HG03378 (cell line): ENCODE data around the gene BTBD8.

Experiments used
- ATAC-seq: cut with Tn5 transposase; IDR thresholded peaks from one replicate; pipeline ENCODE4 v1.9.1; 2021; ENCODE audit warnings: mild to moderate bottlenecking, moderate library complexity; ENCODE audit not compliant: unreplicated experiment

BTBD8 gene

DNA sequence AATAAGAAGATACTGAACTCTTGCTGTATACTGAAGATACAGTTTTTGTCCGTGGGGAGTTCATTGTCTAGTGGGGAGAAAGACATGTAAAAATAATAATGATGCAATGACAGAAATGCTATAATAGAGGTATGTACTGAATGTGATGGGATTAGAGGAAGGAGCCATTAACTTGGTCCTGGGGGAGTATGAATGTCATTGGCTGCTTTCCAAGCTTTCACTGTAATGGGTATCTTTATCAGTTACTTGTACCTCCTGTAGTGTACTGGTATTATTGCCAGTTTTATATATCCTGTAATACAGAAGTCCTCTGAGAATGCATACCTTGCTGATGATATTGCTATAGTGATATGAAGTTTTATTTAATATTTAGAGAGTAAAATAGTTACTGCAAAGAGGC lies 7.4 kb downstream of the BTBD8 start:
- no peak for ATAC-seq

DNA sequence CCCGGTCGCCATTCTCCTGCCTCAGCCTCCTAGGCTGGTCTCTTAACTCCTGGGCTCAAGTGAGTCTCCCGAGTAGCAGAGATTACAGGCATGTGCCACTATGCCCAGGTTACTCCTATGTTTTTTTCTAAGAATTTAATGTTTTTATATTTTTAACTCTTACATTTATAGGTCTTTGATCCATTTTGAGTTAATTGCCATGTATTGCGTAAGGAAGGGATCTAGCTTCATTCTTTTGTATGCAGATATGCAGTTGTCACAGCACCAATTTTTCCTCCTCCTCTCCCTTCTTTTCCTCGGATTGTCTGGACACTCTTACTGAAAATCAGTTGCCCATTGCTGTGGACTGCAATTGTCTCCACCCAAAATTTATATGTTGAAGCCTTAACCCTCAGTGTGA lies 11.5 kb downstream of the BTBD8 start:
- ATAC-seq: no peak

DNA sequence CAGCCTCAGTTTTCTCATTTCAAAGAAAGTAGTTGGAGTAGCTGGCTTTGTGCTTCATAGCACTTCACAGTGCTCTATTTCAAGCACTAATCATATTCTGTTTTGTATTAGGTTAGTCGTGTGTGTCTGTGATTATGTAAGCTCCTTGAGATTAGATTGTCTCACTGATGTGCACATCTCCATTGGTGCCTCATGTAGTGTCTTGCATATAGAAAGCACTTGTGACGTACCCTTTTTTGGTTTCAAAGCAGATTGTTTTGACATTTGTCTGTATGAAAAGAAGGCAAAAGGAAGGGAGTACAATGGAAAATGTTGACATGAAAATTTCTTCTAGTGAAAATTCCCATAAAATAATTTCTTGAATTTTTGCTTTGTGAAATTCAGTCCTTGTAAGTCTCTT lies 13.9 kb downstream of the BTBD8 start:
- ATAC-seq: no peak

DNA sequence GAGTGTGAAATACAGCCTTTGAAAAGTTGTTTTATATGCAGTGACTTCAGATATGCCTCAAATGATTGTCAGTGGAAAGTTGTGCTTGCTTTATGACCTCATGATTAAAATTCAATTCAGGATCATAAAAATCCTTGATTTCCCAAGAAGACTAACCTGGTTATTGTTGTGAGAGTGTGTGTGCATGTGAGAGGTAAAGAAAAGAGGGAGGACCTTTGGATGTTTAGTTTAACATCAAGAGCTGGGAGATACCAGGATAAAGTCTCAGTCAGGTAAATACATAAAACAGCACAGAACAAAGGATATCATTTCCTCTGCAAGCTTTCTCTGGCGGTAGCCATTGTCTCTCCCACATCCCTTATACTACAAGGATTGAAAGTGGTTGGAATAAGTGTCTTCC lies 14.4 kb downstream of the BTBD8 start:
- no peak for ATAC-seq

DNA sequence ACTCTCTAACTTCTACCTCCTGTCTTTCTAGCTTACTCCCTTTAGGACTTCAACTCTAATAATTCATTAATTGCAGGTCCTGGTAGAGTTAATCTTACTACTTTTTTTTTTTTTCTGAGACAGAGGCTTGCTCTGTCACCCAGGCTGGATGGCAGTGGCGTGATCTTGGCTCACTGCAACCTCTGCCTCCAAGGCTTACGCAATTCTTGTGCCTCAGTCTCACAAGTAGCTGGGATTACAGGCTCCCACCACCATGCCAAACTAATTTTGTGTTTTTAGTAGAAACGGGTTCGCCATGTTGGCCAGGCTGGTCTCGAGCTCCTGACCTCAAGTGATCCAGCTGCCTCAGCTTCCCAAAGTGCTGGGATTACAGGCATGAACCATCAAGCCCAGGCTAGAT lies 15.7 kb downstream of the BTBD8 start:
- ATAC-seq: no peak

DNA sequence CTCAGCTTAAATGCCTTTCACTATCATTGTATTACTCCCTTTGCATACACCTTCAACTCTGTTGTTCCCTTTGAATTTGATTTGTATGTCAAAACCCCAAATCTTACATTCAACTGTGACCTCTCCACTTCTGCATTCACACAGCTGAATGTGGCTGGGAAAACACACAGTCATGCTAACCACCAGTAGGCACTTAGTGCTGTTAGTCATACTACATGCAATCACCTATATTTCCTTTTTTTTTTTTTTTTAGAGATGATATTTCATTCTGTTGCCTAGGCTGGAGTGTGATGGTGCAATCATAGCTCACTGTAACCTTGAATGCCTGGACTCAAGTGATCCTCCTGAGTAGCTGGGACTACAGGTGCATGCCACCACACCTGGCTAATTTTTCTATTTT lies 16.2 kb downstream of the BTBD8 start:
- ATAC-seq: no peak

DNA sequence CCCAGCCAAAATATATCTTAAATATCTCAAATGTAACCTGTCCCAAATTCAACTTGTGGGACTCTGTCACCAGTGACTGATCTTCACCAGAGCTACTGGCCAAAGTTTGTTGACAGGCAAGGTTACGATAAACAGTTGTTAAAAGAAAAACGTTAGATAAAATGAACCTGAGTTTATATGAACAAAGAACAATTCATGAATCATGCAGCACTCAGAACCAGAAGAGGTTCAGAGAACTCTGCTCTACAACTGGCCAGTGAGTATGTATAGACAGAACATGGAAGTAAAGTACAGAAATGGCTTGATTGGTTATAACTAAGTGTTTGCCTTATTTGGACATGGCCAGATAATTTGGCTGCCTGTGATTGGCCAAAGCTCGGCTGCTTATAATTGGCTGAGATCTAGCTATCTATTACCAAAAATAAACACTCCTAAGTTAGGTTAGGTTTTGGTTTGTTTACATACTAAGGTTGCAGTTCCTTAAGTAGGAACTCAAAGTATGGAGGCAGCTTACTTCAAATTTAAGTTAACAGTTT lies 25.5 kb downstream of the BTBD8 start:
- no peak for ATAC-seq

DNA sequence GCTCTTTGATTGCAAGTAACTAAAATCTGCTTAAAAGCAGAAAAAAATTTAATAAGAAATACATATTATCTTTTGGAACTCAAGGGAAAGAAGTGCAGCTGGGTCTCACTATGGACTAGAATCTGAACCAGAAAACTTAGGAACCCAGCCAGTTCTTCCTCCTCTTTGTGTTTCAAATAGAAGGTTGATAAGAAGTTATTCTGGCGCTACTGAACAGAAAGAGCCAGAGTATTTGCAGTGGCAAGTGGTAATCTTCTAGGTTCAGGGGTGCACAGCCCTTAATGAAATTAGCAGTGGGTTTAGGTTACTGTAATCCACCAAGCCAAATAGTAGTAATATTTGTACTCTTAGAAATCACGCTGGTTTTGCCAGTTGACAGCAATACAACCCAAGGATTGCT lies 28.5 kb downstream of the BTBD8 start:
- ATAC-seq: no peak

DNA sequence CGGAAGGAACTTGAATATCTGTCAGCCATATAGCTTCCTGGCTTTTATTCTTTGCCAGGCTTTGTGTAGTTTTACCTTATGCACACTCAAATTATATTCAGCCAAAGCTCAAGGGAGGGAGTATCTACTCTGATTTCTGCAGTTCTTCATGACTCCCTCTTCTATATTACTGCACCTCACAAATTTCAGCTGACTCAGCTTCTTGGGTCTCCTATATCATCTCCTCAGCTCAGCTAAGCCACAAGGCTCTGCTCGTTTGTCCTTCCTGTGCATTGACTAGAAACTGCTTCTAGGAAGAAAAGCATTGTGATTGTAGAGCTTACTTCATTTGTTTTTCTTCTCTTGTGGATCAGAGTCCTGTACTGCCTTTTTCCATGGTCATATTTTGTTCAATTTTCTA lies 37.4 kb downstream of the BTBD8 start:
- ATAC-seq: no peak

DNA sequence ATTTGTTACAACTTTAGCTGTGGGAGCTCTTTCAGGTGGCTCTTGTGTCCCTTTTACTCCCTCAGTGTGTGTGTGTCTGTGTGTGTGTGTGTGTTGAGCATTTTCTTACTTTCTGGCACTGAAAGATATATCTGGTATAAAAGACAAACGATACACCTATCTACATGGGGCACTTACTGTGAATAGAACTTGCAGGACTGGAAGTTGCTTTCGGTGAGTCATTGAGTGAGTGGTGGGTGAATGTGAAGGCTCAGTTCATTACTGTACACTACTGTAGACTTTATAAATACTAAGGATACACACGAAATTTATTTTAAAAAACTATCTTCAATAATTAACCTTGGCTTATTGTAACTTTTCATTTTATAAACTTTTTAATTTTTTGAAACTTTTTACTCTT lies 38.7 kb downstream of the BTBD8 start:
- no peak for ATAC-seq

DNA sequence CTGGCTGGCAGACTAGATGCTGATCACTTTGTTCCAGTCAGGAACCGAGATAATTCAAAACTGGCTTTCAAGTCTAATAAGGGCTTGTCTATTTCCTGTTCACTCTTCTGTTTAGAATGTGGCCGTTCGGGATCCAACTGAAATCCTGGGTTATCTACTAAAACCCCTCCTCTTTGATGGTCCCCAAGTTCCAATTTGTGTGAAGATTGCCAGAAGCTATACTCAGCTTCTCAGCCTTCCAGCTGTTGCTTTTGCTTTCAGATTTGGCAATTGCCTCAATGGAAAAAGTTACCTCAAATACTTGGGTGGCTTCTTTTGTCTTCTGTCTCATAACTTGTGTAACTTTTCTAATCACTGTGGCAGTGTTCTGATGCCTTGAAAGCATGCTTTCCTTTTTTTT lies 43.7 kb downstream of the BTBD8 start:
- ATAC-seq: no peak

DNA sequence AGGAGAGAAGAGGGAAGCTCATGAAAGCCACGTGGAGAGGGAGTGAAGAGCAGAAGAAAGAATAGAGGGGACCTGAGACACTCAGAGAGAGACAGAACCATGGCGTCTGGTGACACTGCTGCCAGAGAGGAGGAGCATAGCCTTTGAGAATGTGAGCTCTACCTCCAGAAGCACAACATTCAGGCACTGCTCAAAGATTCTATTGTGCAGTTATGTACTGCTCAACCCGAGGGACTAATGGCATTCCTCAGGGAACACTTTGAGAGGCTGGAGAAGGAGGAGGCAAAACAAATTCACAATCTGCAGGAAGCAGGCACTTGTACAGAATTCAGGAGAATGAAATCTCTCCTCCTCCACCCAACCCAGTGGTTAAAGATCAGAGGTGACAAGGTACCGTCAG lies 45.1 kb downstream of the BTBD8 start:
- ATAC-seq: no peak

DNA sequence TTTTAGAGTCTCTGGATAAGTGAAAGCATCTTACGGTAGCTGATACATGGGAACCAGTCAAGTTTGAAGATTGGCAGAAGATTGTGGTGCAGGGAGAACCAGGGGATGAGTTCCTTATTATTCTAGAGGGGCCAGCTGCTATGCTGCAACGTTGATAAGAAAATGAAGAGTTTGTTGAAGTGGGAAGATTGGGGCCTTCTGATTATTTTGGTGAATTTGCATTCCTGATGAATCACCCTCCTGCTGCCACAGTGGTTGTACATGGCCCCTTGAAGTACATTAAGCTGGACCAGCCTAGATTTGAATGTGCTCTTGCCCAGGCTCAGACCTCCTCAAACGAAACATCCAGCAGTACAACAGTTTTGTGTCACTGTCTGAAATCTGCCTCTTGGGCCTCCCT lies 45.9 kb downstream of the BTBD8 start:
- ATAC-seq: no peak

DNA sequence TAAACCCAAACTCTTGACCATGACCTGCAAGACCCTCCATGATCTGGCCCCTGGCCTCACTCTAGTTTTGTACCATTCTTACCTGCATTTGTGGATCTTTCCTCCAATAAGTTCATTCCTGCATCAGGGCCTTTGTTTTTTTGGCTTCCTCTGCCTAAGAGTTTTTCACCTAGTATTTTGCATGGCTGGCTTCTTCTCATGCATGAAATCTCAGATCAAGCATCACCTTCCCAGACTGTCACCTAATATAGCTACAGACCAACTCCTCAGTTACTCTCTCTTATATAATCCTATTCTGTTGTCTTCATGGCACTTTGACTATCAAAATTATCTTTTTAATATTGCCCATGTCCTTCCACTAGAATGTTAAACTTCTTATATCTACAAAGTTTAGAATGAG lies 54.2 kb downstream of the BTBD8 start:
- ATAC-seq: no peak

DNA sequence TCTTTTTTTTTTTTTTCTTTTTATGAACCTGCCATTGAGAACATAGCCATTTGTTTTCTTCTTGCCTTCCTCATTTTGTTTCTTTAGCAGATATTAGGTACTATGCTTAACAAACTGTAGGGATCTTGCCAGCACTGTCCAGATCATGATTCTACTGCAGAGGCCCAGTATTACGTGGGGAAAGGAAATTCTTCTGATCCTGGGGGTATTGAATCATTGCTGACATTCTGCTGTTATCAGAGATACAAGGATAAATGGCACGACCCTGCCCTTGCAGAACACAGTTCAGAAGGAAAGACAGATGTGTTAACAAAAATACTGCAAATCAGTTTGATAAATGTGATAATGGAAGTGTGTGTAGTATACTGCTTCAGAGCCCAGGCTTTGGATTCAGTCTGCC lies 56.2 kb downstream of the BTBD8 start:
- ATAC-seq: no peak

DNA sequence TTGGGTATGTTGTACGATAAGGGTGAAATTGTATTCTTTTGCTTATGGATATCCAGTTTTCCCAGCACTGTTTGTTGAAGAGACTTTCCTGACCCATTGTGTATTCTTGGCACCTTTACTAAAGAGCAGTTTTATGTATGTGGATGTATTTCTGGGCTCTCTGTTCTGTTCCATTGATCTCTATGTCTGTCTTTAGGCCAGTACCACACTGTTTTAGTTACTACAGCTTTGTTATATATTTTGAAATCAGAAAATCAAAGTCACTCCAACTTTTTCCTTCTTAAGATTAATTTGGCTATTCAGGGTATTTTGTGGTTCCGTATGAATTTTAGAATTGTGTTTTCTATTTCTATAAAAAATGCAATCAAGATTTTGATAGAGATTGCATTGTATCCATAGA lies 74.8 kb downstream of the BTBD8 start:
- no peak for ATAC-seq

DNA sequence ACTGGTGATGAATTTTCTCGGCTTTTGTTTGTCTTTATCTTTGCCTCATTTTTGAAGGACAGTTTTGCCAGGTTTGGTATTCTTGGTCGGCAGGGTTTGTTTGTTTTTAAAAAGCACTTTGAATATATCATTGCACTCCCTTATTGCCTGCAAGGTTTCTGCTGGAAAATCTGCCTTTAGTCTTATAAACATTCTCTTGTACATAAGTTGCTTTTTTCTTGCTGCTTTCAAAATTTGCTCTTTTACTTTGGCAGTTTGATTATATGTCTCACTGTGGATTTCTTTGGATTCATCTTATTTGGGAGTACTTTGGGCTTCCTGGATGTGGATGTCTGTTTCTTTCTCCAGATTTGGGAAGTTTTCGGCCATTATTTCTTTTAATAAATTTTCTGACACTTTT lies 79.4 kb downstream of the BTBD8 start:
- ATAC-seq: no peak

DNA sequence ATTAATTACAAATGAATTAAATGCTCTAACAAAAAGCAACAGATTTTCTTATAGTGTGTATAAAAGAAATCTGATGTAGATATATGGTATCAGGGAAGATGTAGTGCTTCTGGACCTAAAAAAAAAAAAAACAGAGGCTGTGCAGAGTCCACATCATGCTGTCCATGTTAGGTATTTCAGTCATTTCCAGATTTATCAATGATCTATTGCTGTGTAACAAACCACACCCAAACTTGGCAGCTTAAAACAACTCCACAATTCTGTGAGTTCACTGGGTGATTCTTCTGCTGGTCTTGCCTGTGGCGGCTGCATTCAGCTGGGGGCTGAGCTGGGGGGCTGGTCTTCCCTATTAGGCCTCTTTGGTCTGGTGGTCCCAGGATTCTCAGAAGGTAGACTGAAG lies 85.2 kb downstream of the BTBD8 start:
- no peak for ATAC-seq

DNA sequence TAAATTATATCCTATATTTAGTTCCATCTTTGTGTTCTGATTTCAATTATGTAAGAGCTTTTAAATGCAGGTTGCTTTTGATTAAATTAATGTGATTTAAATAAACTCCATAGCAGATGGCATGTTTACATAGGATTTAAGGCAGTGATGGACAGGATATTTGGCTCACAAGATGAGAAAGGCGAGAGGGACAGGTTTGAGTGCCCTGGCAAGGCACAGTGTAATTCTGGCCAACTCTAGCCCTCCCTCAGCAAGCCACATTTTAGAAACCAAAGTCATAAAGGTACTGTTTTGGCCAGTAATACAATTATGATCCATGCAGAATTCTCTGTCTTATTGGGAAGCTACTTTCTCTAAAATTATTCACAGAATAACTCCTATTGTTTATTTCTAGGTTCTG lies 87.0 kb downstream of the BTBD8 start:
- ATAC-seq: no peak

DNA sequence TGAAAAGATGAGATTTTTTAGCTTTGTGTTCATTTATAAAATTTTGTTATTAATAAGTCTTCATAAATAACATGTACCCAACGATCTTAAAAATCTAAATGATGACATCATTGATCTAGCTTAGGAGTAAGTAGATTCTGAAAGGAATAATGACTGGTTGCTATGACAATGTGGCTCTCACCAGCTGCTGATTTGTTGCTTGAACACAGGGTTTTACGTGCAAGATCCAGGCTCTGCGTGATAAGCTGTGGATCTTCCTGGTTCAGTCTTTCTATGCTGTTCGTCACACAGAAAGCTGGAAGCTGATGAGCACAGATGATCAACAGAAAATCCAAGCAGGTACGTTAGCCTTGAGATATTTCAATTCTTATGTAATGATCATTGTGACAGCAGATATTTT lies 88.5 kb downstream of the BTBD8 start:
- ATAC-seq: no peak

DNA sequence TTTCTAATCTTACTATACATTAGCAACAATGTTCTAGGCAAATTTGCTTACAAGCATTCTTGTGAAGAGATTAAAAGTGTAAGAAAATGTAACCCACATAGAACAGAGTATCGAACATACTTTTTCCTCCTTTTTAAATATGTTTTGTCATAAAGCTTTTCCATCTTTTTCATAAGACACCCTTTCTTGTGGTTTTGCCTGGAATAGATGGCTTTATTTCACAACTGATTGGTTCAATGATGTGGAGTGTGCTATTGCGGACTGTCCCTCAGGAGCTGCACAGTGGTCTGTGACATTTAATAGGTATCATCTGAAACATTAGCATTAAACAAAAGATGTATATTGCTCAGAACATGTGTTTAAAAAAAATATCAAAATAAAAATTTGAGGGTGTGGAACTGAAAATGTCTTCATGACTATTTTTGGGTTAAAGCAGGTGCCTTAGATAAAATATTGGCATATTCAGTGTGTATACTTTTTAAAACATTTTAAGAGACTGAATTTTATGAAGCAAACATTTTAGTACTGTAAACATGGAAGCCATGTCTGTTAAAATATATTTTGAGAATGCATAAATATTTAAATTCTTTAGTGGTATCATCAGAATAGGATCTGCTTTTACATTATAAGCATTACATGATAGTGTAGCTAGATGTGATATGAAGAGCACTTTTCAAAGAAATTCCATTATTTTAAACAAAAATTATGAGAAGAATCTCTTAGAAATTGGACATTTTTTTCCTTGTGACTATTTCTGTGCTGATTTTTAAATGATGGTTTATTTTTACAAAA lies 89.3 kb downstream of the BTBD8 start:
- ATAC-seq: no peak

DNA sequence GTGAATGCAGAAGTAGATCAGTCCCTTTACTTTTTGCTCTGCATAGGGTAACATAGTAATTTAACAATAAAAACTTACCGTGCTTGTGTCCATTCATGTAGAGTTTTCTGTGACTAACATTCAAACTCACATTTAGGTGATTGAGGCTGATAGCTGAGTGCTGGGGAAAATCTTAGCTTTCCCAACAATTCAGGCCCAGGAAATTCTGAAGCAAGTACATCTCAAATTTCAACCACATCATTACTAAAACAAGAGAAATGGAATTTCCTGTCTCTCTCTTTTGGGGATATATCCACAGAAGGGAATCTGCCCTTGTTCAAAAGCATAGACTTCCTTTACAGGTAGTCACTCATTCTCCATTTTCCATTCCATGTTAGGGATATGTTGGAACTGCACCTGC lies 104.5 kb downstream of the BTBD8 start:
- no peak for ATAC-seq

DNA sequence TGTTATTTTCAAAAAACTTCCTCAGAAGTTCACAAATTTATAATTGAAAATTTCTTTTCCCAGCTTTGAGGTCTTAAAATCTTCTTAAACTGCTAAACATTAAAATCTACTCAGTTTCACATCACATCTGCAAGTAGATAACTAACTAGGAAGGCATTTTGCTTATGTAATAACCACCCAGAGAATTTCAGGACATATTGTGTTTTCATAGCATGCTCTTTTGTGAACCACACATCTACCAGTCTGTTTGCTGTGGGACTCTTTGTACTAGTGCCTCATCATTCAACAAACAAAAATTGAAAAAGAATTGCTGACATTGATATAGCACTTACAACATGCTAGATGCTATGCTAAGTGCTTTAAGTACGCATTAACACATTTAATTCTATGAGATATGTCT lies 105.9 kb downstream of the BTBD8 start:
- no peak for ATAC-seq
